ENCODE data around the gene SLC28A3.
"Not testable (repeated sequence)": the region's sequence is repeated elsewhere in the genome, so short reads cannot be mapped to it uniquely, and the experiment has no call there.

SLC28A3 gene, protein sequence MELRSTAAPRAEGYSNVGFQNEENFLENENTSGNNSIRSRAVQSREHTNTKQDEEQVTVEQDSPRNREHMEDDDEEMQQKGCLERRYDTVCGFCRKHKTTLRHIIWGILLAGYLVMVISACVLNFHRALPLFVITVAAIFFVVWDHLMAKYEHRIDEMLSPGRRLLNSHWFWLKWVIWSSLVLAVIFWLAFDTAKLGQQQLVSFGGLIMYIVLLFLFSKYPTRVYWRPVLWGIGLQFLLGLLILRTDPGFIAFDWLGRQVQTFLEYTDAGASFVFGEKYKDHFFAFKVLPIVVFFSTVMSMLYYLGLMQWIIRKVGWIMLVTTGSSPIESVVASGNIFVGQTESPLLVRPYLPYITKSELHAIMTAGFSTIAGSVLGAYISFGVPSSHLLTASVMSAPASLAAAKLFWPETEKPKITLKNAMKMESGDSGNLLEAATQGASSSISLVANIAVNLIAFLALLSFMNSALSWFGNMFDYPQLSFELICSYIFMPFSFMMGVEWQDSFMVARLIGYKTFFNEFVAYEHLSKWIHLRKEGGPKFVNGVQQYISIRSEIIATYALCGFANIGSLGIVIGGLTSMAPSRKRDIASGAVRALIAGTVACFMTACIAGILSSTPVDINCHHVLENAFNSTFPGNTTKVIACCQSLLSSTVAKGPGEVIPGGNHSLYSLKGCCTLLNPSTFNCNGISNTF

DNA sequence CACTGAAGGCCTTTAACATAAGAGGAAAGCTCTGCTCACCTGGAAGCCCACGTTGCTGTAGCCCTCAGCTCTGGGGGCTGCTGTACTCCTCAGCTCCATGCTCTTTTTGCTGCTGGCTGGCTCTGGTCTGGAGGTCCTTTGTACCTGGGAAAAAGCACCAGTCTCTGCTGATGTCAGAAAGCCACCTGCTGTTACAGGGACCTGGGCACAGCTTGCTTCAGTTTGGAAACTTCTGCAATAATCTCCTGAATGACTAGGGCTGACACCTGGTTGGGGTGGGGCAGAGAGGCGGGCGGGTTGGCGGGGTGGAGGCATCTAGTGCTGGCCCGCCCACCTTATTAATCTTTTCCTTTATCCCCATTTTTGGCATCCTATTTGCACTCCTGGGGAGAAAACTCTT, at the start of gene SLC28A3:
Gene SLC28A3, minus strand, starts transcription at position 224 of the 400 bp plus-strand sequence. Its CDS starts 125 bp downstream, at position 99.
- DNase-seq, result no peak

DNA sequence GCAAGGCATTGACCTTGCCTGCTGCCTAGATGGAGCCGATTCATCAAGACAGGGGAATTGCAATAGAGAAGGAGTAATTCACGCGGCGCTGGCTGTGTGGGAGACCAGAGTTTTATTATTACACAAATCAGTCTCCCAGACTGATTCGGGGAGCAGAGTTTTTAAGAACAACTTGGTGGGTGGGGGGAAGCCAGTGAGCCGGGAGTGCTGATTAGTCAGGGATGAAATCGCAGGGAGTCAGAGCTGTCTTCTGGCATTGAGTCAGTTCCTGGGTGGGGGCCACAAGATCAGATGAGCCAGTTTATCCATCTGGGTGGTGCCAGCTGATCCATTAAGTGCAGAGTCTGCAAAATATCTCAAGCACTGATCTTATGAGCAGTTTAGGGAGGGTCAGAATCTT, 49.7 kb upstream of the SLC28A3 start:
- DNase-seq, result not testable (repeated sequence)

DNA sequence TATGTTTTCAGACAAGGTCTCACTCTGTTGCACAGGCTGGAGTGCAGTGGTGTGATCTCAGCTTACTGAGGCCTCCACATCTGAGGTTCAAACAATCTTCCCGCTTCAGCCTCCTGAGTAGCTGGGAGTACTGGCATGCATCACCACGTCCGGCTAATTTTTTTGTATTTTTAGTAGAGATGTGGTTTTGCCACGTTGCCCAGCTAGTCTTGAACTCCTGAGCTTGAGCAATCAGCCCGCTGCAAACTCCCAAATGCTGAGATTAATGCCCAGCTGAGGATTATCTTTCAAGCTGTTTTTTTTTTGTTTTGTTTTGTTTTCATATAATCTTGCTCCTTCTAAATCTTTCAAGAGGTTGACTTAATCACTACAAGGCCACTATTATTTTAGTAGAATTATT, 47.3 kb upstream of the SLC28A3 start:
- DNase-seq, result no peak

DNA sequence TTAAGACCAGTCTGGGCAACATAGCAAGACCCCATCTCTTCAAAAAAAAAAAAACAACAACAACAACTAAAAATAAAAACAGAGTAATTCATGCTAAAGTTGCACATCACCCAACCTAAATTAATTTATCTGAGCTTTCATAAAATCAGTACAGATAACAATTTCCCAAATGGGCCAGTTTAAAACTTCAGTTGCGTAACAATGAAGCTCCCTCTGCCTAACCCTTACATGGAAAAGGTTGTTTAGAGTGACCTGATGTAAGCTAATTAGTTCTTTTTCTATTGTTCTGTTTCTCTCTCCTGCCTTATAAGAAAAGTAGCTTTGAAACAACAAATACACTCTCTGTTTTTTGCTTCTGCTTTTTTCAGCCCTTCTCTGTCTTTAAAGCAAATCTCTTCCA, 46.2 kb upstream of the SLC28A3 start:
- no peak for DNase-seq

DNA sequence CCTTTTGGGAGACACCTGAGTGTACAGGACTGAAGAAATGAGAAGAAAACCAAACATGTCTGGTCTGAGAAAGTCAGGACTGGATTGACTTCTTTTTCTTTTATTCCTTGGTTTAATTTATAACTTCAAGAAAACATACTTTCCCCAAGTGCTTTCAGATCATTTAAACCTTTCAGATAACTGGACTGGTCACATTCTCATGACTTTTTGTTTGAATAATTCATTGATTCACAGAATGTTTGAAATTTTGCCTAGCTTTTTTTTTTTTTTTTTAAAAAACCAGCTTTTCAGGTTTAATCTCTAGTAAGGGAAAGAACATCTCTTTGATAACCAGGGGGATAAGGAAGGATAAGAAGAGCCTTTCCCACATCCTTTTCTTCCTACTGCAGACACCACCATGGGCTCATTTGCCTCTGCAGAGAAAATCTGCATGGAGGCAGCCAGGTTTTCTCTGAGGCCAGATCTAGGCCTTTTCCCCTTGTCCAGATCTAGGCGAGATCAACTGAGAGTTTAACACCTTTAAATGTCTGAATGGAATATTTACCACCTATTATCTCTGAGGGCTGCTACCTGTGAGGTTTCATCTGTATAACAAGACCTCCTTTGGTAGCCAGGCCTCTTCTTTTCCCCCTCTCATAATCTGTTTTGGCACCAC, 45.0 kb upstream of the SLC28A3 start:
- no peak for DNase-seq

DNA sequence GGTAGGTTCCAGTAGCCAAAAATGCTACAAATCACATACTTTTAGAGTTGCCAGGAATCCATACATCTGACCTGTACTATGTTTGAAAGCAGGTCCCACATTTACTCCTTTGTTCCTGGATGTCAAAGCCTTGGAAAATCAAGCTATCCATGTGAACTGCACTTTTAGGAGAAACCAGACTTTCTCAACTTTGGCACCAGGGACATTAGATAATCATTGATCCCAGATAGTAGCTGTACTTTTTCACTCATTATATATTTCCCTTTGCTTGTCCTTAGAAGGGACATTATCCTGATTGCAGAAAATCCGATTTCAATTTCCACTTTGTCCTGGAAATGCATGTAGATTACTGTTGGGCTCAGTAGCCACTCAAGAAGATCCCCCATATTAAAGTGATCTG, 44.1 kb upstream of the SLC28A3 start:
- no peak for DNase-seq

DNA sequence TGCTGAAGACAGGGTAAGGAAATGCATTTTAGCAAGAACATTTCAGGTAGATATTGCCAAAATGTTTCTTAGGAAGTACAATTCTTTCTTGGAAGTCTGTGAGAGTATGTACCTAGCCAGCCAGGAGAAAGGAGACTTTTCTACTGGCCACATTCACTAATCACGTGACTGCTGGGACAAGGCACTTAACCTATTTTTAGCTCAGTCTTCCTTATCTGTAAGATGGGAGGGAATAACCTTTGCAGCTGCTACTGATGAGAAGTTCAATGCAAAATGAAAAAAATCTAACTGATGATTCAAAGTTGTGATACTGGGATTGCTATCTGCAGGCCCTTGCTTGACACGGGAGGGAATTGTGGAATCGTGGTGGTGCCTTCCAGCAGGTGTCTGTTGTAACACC, 42.6 kb upstream of the SLC28A3 start:
- no peak for DNase-seq

DNA sequence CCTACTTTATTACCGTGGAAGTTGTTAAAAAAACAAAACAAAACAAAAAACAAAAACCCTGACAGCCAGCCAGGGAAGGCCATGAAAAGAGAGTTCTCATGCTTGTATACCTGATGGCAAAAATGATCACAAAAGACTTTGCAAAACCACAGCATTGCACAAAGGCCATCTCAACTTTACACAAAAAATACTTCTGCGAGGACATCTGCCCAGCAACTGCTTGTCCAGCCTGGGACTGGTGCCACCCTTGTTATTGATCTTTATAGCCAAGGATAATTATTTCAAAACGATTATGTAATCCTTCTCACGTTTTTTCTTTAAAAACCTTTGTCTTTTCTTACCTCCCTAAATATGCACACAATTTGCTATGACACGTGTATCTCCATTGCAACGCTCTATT, 42.2 kb upstream of the SLC28A3 start:
- no peak for DNase-seq

DNA sequence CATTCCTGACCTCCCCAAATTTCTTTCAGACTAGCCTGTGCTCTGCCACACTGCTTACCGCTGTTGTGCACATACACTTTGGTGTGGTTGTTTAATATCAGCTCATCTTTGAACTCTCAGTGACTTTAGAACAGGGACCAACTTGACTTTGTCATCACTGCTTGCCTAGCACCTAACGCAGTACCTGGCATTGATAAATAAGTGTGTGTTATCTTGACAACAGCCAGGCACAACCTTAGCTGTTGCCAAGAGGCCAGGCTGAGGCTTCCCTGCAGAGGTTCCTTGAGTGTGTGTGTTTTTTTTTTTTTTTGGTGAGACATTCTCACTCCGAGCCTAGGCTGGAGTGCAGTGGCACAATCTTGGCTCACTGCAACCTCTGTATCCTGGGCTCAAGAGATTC, 41.0 kb upstream of the SLC28A3 start:
- no peak for DNase-seq

DNA sequence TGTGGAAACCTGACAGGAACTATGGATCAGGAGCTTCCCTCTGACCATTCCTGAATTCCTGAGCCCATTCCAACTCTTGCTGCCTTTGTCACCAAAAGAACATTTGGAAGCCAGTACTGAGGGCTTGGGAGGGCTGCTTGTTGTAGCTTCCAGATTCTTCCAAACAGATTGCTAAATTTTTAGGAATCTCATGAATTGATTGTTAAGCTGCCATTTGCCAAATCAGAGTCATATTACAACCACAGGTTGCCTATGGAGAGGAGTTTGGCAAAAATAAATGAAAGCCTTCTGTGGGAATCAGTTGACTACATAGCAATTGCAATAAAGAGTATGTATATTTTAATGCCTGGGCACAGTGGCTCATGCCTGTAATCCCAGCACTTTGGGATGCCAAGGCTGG, 39.2 kb upstream of the SLC28A3 start:
- DNase-seq, result no peak

DNA sequence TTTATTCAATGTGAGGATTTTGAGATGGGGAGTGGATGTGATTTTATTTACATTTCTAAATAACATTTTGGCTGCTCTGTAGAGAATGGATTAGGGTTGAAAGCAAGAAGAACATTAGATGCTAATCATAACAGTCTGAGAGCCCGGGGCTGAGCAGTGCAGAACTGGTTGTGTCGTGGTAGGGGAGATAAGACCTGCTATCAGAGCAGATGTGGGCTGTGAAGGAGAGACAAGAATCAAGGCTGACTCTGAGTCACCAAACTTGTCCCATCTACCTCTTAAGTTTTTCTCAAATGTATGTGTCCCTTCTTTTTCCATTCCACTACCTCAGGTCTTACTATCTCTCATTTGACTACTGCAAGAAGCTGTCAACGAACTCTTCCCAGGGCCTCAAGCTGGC, 35.4 kb upstream of the SLC28A3 start:
- DNase-seq, result no peak

DNA sequence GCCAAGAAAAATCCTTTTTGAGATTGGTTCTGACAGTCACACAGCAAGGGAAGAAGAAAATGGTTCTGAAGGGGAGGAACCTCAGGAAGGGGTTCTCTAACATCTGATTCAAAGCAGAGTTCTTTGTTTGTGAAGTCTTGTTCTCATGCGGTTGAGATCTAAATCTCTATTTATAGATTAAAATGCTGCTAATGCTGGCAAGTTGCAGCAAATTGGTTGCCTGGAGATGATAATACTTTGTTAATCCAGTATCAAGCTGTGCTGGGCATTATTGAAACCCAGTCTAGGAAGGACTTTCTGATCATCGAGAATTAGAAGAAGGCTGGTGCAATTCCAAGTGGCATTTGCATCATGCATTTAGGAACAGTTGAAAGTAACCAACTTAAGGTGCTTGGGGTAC, 34.0 kb upstream of the SLC28A3 start:
- no peak for DNase-seq

DNA sequence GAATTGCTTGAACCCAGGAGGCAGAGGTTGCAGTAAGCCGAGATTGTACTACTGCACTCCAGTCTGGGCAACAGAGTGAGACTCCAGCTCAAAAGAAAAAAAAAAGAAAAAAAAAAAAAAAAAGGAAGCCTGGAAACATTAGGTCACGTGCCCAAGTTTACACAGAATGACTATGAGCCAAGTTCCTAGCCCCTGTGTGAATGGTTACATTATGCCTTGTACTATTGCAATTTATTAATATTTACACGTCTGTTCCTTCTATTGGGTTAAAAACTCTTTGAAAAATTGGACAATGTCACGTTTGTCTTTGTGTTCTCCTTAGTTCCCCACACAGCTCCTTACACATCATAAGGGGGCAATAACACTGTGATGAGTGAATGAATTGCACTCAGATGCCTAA, 33.5 kb upstream of the SLC28A3 start:
- DNase-seq, result no peak

DNA sequence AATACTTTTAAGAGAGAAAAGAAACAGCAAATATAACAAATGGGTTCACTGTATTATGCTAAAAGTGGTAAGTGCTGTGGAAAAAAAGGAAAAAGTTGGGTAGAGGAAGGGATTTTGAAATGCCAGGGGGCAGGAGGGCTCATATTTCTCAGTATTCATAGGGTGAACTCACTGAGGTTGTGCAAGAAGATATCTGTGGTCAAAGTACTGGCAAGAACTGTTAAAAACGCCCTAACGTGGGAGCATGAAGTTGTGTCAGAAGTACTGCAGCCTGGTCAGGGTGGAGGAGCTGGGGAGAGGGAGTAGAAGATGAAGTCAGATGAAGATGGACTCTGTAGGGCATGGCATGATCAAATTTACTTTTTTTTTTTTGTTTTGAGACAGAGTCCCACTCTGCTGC, 31.2 kb upstream of the SLC28A3 start:
- DNase-seq, result no peak

DNA sequence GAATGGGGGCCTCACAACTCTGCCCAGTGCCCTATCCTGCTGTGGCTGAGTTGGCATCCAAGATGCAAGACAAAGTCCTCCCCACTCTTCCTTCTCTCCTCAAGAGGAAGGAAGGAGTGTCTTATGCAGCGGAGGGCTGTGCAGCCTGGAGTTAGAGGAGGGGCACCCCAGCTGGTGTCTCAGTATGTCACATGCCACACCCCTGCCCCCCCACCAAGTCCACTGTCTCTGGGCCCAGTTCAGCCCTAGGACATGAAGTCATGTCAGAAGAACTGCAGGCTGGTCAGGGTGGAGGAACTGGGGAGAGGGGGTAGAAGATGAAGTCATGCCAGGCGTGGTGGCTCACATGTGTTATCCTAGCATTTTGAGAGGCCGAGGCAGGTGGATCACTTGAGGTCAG, 28.0 kb upstream of the SLC28A3 start:
- no peak for DNase-seq

DNA sequence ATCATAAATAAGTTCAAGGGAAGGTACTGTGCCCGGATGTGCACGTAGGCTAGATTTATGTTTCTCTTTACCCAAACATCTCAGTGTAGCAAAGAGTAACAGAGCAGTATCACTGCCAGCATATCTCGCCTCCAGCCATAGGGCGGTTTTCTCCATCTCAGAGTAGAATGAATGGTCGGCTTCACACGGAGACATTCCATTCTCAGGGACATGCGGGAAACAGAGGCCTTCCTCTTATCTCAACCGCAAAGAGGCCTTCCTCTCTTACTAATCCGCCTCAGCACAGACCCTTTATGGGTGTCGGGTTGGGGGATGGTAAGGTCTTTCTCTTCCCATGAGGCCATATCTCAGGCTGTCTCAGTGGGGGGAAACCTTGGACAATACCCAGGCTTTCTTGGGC, 27.2 kb upstream of the SLC28A3 start:
- DNase-seq, result not testable (repeated sequence)

DNA sequence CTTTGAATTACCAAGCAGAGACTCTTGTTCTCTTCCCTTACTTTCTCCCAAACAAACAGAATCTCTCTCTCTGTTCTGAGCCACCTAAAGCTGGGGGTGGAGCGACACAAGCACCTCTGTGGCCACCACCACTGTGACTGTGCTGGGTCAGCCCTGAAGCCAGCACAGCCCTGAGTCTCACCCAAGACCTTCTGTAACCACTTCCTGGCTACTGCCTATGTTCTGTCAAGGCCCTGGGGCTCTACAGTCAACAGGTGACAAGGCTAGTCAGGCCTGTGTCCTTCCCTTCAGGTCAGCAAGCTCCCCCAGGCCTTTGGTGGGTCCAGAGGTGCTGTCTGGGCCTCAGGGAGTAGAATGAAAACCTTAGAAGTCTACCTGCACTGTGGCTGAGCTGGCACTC, 26.1 kb upstream of the SLC28A3 start:
- no peak for DNase-seq

DNA sequence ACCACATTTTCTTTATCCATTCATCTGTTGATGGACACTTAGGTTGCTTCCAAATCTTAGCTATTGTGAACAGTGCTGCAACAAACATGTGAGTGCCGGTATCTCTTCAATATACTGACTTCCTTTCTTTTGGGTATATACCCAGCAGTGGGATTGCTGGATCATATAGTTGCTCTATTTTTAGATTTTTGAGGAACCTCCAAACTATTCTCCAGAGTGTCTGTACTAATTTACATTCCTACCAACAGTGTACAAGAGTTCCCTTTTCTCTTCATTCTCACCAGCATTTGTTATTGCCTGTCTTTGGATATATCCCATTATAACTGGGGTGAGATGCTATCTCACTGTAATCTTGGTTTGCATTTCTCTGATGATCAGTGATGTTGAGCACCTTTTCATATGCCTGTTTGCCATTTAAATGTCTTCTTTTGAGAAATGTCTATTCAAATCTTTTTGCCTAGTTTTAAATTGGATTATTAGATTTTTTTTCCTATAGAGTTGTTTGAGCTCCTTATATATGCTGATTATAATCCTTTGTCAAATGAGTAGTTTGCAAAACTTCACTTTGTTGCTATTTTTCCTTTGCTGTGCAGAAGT, 24.4 kb upstream of the SLC28A3 start:
- DNase-seq, result not testable (repeated sequence)

DNA sequence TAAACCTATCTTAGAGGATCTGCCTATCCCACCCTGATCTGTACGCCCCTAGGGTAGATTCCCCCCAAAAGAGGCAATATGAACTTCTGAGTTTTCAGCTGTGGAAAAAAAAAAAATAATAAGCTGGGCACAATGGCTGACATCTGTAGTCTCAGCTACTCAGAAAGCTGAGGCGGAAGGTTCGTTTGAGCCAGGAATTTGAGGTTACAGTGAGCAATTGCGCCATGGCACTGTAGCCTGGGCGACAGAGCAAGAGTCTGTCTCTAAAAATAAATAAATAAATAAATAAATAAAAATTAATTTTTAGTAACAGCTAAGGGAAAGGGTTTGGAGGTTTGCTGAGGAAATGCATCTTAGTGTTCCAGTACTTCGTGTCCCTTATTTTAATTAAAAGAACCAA, 21.1 kb upstream of the SLC28A3 start:
- no peak for DNase-seq

DNA sequence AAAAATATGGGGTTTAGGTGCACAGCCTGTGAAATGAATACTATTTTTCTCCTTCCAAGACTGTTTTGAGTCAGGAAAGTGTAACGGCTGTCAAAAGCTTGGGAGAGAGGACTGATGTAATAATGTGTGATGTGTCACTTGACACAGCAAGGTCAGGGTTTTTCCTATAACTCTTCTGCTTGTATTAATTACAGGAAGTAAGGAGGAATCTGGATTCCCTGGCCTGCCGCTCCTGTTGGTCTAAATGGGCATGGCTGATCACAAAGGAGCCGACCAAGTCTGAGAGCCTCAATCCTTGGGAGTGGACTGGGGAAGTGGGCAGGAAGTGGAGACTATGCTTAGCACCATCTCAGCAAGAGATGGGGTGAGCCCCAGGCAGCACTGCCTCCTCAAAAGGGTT, 16.7 kb upstream of the SLC28A3 start:
- no peak for DNase-seq

DNA sequence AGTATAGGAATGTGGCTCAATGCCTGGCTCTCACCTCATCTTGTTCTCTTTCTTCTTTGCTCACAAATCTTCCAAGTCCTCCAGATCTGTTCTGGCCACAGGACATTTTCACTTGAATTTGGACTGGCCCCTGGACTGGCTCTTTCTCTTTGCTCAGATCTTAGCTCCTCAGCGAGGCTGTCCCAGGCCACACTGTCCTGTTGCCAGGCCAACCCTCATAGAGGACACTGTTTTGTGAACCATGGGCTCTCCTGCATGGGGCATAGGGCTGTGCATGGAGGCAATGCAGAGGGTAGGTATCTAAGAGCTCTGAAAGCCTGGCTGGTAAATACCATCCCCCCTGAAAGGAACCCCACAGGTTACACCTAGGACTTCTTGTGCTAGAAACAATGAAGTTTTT, 13.5 kb upstream of the SLC28A3 start:
- DNase-seq, result no peak

DNA sequence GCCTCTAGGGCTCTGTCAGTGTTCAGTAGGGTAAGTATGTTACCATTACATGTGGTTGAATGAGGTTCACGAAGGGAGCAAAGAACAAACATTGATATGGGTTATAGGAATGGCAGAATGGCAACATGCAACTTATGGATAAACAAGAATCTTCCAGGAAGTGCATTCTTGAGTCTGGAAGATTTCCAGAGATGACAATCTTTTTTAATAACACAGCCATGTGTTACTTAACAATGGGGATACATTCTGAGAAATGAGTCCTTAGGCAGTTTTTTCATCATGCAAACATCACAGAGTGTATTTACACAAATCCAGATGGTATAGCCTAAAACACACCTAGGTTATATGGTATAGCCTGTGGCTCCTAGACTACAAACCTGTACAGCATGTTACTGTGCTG, 9.1 kb upstream of the SLC28A3 start:
- DNase-seq, result no peak

DNA sequence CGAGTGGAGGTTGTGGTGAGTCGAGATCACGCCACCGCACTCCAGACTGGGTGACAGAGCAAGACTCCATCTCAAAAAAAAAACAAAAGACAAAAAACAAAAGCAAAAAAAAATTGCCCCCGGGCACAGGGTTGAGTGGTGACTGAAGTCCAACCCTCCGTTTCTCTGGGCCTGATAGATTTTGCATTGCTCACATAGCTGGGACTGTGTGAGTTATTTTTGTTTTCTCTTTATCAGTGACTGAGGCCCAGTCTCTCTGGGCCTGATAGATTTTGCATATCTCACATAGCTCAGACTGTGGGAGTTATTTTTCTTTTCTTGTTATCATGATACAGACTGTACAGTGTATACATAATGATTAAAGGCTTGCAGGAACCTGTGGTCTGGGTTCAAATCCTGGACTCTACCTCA, 2.6 kb upstream of the SLC28A3 start:
- no peak for DNase-seq

DNA sequence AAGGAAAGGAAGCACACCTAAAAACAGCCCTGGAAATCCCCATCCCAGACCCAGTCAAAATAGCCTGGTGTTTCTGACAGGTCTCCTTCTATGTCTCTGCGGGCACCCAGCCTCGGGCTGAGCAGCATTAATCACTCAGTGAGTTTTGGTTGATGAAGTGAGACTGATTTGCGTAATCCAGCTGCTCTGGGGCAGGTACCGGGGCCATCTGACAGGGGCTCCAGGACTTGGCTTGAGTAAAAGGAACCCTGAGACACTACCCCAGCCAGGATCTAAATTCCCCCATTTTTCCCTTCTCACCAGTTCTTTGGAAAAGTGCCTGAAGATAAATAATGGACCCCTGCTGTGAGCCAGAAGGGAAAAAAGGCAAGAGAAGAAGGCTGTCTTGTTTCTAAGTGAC, 596 bp downstream of the SLC28A3 start:
- DNase-seq, result no peak
